Measurements from ENCODE around the gene LRRC47.

- no peak for TF ChIP-seq CTCF (IDR thresholded peaks at IDR 0.05)
- no peak for TF ChIP-seq EP300 (IDR thresholded peaks at IDR 0.05)
- TF ChIP-seq POLR2A (IDR thresholded peaks at IDR 0.05): no peak
Observed at GRCh38 chr1:3805038-3805437, 8.7 kb upstream of the LRRC47 start.

All from stomach (tissue), 4 donors.